Gastrocnemius medialis (tissue), 4 donors: Measurements from ENCODE around the gene TK1. TPM values are rescaled to one million over a fixed set of nuclear protein-coding genes. Genes with fewer than 3 reads are reported as not detected.

Experiments
- ATAC-seq, 2 donors: fragments of 150-250 bp; one replicate each; pipeline ENCODE4 v1.9.1; 2016
- DNase-seq, 2 donors: peaks; one replicate each; pipeline ENCODE4 v3.0.0-alpha.2; 2019
- H3K27ac ChIP-seq, 4 donors: fragments of 200-600 bp; sonication (generic); 1 replicate in 1 of 4; 2 replicates in 3 of 4; pipeline ENCODE4 v1.5.1; 2016 to 2018; ENCODE audit warnings: mild to moderate bottlenecking in 2 of 4, moderate library complexity in 1 of 4
- H3K27me3 ChIP-seq, 3 donors: fragments of 200-600 bp; sonication (generic) in 2 of 3; 1 replicate in 1 of 3; 2 replicates in 2 of 3; pipeline versions ENCODE4 v1.5.1 to v1.6.0; 2016 to 2019; ENCODE audit warnings: mild to moderate bottlenecking in 1 of 3, moderate library complexity in 1 of 3
- H3K36me3 ChIP-seq, 2 donors: fragments of 200-600 bp; sonication (generic) in 1 of 2; one replicate each; pipeline ENCODE4 v1.5.1; 2017 to 2018
- H3K4me1 ChIP-seq, 2 donors: fragments of 200-600 bp; sonication (generic) in 1 of 2; one replicate each; pipeline ENCODE4 v1.5.1; 2016 to 2017; ENCODE audit warnings: mild to moderate bottlenecking in 2 of 2
- H3K4me3 ChIP-seq, 4 donors: fragments of 200-600 bp; sonication (generic) in 3 of 4; 1 replicate in 1 of 4; 2 replicates in 3 of 4; pipeline ENCODE4 v1.5.1; 2016 to 2019; ENCODE audit warnings: mild to moderate bottlenecking in 2 of 4
- H3K9me3 ChIP-seq, 3 donors: fragments of 200-600 bp; sonication (generic) in 2 of 3; 1 replicate in 1 of 3; 2 replicates in 2 of 3; pipeline ENCODE4 v1.5.1; 2016 to 2019
- CTCF ChIP-seq, 5 experiments: fragments of 450-650 bp in 3 of 5; fragments of 200-600 bp in 2 of 5; sonication (generic) in 2 of 5; IDR thresholded peaks in 4 of 5; conservative IDR thresholded peaks in 1 of 5; 1 replicate in 4 of 5; 2 replicates in 1 of 5; pipeline ENCODE4 v1.5.1; 2016 to 2019; ENCODE audit warnings: antibody characterized with exemption in 5 of 5, mild to moderate bottlenecking in 3 of 5, moderate library complexity in 3 of 5
- POLR2A ChIP-seq, 2 donors: fragments of 450-650 bp; IDR thresholded peaks; one replicate each; pipeline ENCODE4 v1.6.1; 2017; ENCODE audit warnings: antibody characterized with exemption in 2 of 2, mild to moderate bottlenecking in 2 of 2, moderate library complexity in 2 of 2
- in situ Hi-C, 4 donors: fragments of 200-750 bp; cut with MboI; loops; one replicate each; pipeline versions ENCODE4 v1.15.0 to v1.8.0; 2017; ENCODE audit warnings: low sequenced_read_pairs in 4 of 4
- intact Hi-C: fragments of 100-400 bp; cut with DNase I; formaldehyde crosslinking; loops from one replicate; pipeline ENCODE4 v1.15.1; 2023; ENCODE audit warnings: low total_unique reads
- total RNA-seq, 4 donors: library from RNA; depleted of rRNA; stranded (reverse); fragments of >200 nt; gene quantifications; one replicate each; pipeline versions ENCODE4 v1.1.0 to v1.2.3, GENCODE V29; 2016

TK1 gene
- total RNA-seq, 4 donors from 2014 or later = 0.22 to 2.1 (median 0.60) TPM

- ATAC-seq = no peak
- intact Hi-C loops = no loop called here
- in situ Hi-C loops = no loop called here
These were observed 17.7 kb upstream of the TK1 start for GRCh38 chr17:78204387-78205123.

GRCh38 chr17:78202666-78203065, 15.8 kb upstream of the TK1 start:
- no peak for DNase-seq
- in situ Hi-C loops = no loop called here
- ATAC-seq = no peak
- no peak for TF ChIP-seq POLR2A (IDR thresholded peaks at IDR 0.05)
- no peak for TF ChIP-seq CTCF (IDR thresholded peaks at IDR 0.05 in 4 of 5, conservative IDR thresholded peaks at IDR 0.05 in 1 of 5)
- Histone ChIP-seq H3K4me1 (no peaks in the 10 kb centered on the region), H3K9me3 (no peaks in the 10 kb centered on the region), H3K4me3 (no peak overlapping the region), H3K36me3 (no peaks in the 10 kb centered on the region), H3K27me3 (no peaks in the 10 kb centered on the region), H3K27ac (no peak overlapping the region)
- intact Hi-C loops = no loop called here

More at GRCh38 chr17:78204387-78205123, 17.7 kb upstream of the TK1 start:
- no peak for TF ChIP-seq CTCF (IDR thresholded peaks at IDR 0.05 in 4 of 5, conservative IDR thresholded peaks at IDR 0.05 in 1 of 5)
- TF ChIP-seq POLR2A (IDR thresholded peaks at IDR 0.05) = no peak
- Histone ChIP-seq H3K27ac (no peak overlapping the region), H3K36me3 (no peaks in the 10 kb centered on the region), H3K27me3 (no peaks in the 10 kb centered on the region), H3K9me3 (no peaks in the 10 kb centered on the region), H3K4me3 (no peak overlapping the region), H3K4me1 (no peaks in the 10 kb centered on the region)
- DNase-seq = no peak

- Histone ChIP-seq H3K4me3 (no peak overlapping the region), H3K27me3 (no peaks in the 10 kb centered on the region), H3K9me3 (no peaks in the 10 kb centered on the region), H3K27ac (no peak overlapping the region), H3K4me1 (no peaks in the 10 kb centered on the region), H3K36me3 (peaks cover 0 to 4% of the 10 kb centered on the region in 2 donors)
- intact Hi-C loops = no loop called here
- TF ChIP-seq CTCF (IDR thresholded peaks at IDR 0.05 in 4 of 5, conservative IDR thresholded peaks at IDR 0.05 in 1 of 5) = no peak
- TF ChIP-seq POLR2A (IDR thresholded peaks at IDR 0.05) = no peak
- no peak for ATAC-seq
- DNase-seq = no peak
- in situ Hi-C loops = no loop called here
These were observed 13.6 kb upstream of the TK1 start for GRCh38 chr17:78200451-78200850.

- no peak for DNase-seq
- Histone ChIP-seq H3K27me3 (no peaks in the 10 kb centered on the region), H3K4me3 (no peak overlapping the region), H3K27ac (no peak overlapping the region), H3K4me1 (no peaks in the 10 kb centered on the region), H3K36me3 (peaks cover 0 to 12% of the 10 kb centered on the region in 2 donors), H3K9me3 (no peaks in the 10 kb centered on the region)
- no peak for ATAC-seq
- intact Hi-C loops = no loop called here
- TF ChIP-seq CTCF (IDR thresholded peaks at IDR 0.05 in 4 of 5, conservative IDR thresholded peaks at IDR 0.05 in 1 of 5) (no peak), POLR2A (IDR thresholded peaks at IDR 0.05) (no peak)
- in situ Hi-C loops = no loop called here
These were observed 10.4 kb upstream of the TK1 start for GRCh38 chr17:78197147-78197832.
